GM18526 (cell line): ENCODE data around the gene MYO9A.

ENCODE experiments used
- POLR2A ChIP-seq: IDR thresholded peaks from 3 replicates; pipeline ENCODE4 v1.6.1; 2011; ENCODE audit not compliant: insufficient read length; ENCODE audit errors: extremely low read depth

Gene MYO9A

GRCh38 chr15:71951134-71951533 lies 166.8 kb downstream of the MYO9A start:
- no peak for TF ChIP-seq POLR2A

DNA sequence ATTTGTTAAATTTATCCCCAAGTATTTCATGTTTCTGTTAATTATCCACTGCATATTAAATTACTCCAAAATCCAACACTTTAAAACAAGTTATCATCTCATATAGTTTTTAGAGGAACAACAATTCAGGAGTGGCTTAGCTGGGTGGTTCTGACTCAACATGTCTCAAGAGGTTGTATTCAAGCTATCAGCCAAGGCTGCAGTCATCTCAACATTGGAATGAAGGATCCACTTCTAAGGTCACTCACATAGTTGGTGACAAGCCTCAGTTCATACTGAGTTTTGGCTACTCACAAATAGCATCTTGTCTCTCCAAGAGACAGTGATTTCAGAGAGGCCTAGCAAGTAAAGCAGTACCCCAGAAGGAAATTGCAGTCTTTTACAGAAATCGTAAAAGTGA lies 172.9 kb downstream of the MYO9A start:
- no peak for TF ChIP-seq POLR2A

GRCh38 chr15:71943806-71944205 lies 174.1 kb downstream of the MYO9A start:
- TF ChIP-seq POLR2A: no peak

DNA sequence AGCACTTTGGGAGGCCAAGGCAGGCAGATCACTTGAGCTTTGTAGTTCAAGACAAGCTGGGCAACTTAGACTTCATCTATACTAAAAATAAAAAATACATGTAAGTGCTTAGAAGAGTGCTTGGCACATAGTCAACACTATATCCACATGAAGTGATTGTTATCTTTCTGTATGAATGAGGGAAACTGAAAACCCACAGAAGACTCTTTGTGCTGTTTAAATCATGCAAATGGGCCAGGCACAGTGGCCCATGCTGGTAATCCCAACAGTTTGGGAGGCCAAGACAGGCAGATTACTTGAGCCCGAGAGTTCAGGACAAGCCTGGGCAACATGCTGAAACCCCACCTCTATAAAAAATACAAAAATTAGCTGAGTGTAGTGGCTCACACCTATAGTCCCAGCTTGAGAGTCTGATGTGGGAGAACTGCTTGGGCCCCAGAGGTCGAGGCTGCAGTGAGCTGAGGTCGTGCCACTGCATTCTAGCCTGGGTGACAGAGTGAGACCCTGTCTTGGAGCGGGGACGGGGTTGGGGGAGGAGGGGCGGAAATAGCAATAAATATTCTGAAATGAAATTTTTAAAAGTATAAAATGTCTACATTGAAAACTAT lies 177.9 kb downstream of the MYO9A start:
- TF ChIP-seq POLR2A: no peak

DNA sequence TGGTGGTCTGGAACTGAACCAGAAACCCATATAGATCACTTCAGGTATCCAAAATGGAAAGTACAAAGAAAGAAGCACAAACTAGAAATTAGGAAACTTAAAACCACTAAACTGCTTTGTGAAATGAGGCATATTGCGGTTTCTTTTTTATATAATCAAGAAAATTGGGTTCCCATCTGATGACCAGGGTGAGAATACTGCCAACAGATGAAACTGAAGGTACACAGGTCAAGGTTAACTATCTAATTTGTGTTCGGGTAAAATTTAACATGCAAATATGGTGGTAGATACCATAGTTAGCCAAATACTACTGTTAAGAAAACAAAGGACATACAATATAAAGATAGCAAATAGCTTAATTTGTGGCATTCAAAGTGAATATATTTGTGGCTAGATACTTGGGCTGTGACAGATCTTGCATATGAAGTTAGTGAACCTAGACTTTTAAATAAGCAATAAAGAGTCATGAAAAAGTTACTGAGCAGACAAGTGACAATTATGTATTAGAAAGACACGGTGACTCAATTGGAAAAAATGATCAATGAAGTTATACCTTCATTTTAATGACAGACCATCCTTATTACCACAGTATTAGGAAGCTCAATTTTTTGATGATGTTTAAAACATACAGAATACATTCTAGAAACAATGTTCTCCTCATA lies 180.2 kb downstream of the MYO9A start:
- no peak for TF ChIP-seq POLR2A

GRCh38 chr15:71934446-71934845 lies 183.5 kb downstream of the MYO9A start:
- TF ChIP-seq POLR2A: no peak

DNA sequence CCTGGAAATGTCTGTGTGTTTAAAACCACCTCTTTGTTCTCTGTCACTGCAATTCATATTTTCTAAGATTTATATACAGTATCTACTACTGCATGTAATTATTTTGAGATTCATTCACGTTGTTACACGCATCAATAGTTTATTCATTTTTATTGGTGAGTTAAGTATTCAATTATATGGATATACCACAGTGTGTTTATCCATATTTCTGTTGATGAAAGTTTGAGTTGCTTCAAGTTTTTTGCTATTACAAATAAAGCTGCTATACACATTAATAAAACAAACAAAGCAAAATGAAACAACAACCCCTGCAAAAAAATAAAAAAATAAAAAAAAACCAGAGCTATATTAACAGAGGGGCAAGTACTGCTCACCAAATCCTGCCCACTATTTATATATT lies 185.3 kb downstream of the MYO9A start:
- no peak for TF ChIP-seq POLR2A

GRCh38 chr15:71931261-71931660 lies 186.7 kb downstream of the MYO9A start:
- TF ChIP-seq POLR2A: no peak

DNA sequence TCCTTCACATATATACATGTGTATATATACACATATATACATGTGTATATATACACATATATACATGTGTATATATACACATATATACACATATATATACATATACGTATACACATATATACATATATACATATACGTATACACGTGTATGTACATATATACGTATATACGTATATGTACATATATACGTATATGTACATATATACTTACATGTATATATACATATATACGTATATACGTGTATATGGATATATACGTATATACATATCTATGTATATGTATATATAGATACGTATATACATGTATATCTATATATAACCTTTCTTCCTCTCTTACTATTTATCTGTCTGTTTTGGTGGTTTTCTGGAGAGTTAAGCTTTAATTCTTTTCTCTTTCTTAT lies 192.8 kb downstream of the MYO9A start:
- no peak for TF ChIP-seq POLR2A

DNA sequence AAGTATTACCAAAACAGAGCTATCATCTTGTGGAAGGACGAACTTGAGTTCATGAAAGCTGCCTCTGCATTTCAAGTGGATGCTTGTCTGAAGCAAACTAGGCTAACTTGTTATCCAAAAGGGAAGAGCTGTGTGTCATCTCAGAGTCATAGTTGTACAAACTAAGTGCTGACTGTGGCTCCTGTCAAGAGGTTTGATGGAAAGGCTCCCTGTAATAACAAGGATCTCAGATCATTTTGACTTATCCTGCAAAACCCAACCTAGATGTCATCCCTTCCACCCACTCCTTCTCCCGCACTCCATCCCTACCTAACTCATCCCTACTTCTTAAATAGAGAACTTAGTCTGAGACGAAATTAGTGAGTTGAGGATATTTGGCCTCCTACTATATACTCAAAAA lies 196.8 kb downstream of the MYO9A start:
- no peak for TF ChIP-seq POLR2A

- no peak for TF ChIP-seq POLR2A
These were observed 197.4 kb downstream of the MYO9A start for GRCh38 chr15:71920573-71920972.

- TF ChIP-seq POLR2A: no peak
These were observed 201.1 kb downstream of the MYO9A start for GRCh38 chr15:71916834-71917233.

- no peak for TF ChIP-seq POLR2A
These were observed 203.9 kb downstream of the MYO9A start for GRCh38 chr15:71914092-71914491.

DNA sequence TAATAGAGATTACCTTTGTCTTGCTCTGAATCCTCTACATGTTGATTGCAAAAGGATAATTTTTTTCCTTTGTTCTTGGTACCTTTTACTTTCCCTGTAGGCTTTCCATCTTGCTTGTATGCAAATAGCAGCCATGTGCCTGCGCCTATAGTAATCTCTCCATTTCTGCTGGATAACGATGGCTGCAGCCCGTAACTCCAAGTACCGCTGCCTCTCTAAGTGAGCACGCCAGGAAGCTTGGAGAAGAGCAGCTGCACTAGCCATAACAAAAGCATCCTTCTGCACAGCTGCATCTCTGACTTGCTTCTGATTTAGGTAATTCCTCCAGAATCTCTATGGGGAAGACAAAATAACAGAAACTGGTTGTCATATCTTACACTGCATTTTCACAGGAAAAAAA lies 218.3 kb downstream of the MYO9A start:
- TF ChIP-seq POLR2A: no peak

DNA sequence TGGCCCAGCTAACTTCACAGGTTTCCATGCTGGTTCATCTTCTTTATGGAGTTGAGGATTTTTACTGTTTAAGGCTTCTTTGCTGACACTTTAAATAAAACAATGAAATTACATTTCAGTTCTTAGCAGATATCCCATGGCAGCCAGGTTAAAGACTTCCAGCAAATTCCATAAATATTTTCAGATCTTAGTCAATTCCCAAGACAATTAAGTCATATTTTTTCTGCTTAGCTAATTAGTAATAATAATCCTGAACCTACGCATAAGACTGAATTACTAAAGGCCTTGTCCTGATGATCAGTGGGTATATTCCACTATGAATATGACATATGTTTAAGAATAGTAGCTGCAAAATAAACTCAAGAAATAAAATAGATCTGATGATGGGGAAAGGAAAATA lies 224.3 kb downstream of the MYO9A start:
- no peak for TF ChIP-seq POLR2A

GRCh38 chr15:71892335-71892734 lies 225.6 kb downstream of the MYO9A start:
- TF ChIP-seq POLR2A: no peak

- TF ChIP-seq POLR2A: no peak
These were observed 226.9 kb downstream of the MYO9A start for GRCh38 chr15:71891026-71891425.

DNA sequence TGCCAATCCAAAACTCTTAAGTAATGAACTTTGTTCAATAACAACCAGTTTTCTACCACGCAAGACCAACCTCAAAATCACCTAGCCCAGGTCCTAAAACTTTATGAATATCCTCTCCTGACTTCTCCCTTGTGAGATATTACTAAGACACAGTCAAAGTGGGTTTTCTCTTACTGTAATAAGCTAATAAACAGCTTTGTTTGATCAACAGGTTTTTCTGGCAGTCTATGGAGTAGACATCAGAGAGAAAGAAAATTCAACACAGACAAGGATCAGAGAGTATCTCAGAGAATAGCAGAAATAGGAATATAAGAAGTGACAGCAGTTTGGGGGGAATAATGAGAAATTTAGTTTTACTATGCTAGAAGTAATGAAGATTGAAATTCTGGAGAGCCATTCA lies 228.0 kb downstream of the MYO9A start:
- no peak for TF ChIP-seq POLR2A

- TF ChIP-seq POLR2A: no peak
These were observed 228.6 kb downstream of the MYO9A start for GRCh38 chr15:71889385-71889784.
